G401.6 (cell line): ENCODE data around the gene GPR176.
"Not testable (repeated sequence)": the region's sequence is repeated elsewhere in the genome, so short reads cannot be mapped to it uniquely, and the experiment has no call there.

ENCODE experiments used
- FAIRE-seq: peaks from 2 replicates; lab custom pipeline; 2012; peaks lifted over from hg19 to GRCh38; lab: Jason Lieb, UNC

GPR176 gene

GRCh38 chr15:39936187-39936586 lies 16.1 kb upstream of the GPR176 start:
- FAIRE-seq, result no peak

- no peak for FAIRE-seq
Measured at GRCh38 chr15:39935241-39935640, 15.2 kb upstream of the GPR176 start.

- FAIRE-seq, result no peak
Measured at GRCh38 chr15:39934397-39935071, 14.5 kb upstream of the GPR176 start.

- FAIRE-seq, result no peak
Measured at GRCh38 chr15:39931615-39932014, 11.5 kb upstream of the GPR176 start.

- no peak for FAIRE-seq
Measured at GRCh38 chr15:39926526-39926925, 6.5 kb upstream of the GPR176 start.

- no peak for FAIRE-seq
Measured at GRCh38 chr15:39925112-39925842, 5.2 kb upstream of the GPR176 start.

- no peak for FAIRE-seq
Measured at GRCh38 chr15:39924437-39924836, 4.4 kb upstream of the GPR176 start.

GRCh38 chr15:39922462-39923092 lies 2.5 kb upstream of the GPR176 start:
- no peak for FAIRE-seq

GRCh38 chr15:39921274-39921638 lies 1.2 kb upstream of the GPR176 start:
- no peak for FAIRE-seq

- FAIRE-seq, result no peak
Measured at GRCh38 chr15:39920510-39921273, 626 bp upstream of the GPR176 start.

GRCh38 chr15:39919411-39919747 lies 687 bp downstream of the GPR176 start:
- no peak for FAIRE-seq

- FAIRE-seq, result no peak
Measured at GRCh38 chr15:39918688-39919385, 1.2 kb downstream of the GPR176 start.

- FAIRE-seq, result no peak
Measured at GRCh38 chr15:39914977-39915376, 5.1 kb downstream of the GPR176 start.

- no peak for FAIRE-seq
Measured at GRCh38 chr15:39909007-39909406, 11.1 kb downstream of the GPR176 start.

- no peak for FAIRE-seq
Measured at GRCh38 chr15:39908186-39908585, 11.9 kb downstream of the GPR176 start.

- no peak for FAIRE-seq
Measured at GRCh38 chr15:39907216-39907615, 12.8 kb downstream of the GPR176 start.

- no peak for FAIRE-seq
Measured at GRCh38 chr15:39904115-39904514, 16.0 kb downstream of the GPR176 start.

GRCh38 chr15:39898317-39898716 lies 21.7 kb downstream of the GPR176 start:
- FAIRE-seq, result no peak

GRCh38 chr15:39896846-39897245 lies 23.2 kb downstream of the GPR176 start:
- FAIRE-seq, result no peak

- no peak for FAIRE-seq
Measured at GRCh38 chr15:39896101-39896500, 24.0 kb downstream of the GPR176 start.

GRCh38 chr15:39893051-39893450 lies 27.0 kb downstream of the GPR176 start:
- FAIRE-seq, result not testable (repeated sequence)

- FAIRE-seq, result no peak
Measured at GRCh38 chr15:39892418-39892817, 27.6 kb downstream of the GPR176 start.
